ENCODE data around the gene SPDYE6. TPM values are rescaled to one million over a fixed set of nuclear protein-coding genes. Genes with fewer than 3 reads are reported as not detected.

SPDYE6 gene
- total and polyA plus RNA-seq, 11 donors, result 0.15 TPM; not detected in 10

DNA sequence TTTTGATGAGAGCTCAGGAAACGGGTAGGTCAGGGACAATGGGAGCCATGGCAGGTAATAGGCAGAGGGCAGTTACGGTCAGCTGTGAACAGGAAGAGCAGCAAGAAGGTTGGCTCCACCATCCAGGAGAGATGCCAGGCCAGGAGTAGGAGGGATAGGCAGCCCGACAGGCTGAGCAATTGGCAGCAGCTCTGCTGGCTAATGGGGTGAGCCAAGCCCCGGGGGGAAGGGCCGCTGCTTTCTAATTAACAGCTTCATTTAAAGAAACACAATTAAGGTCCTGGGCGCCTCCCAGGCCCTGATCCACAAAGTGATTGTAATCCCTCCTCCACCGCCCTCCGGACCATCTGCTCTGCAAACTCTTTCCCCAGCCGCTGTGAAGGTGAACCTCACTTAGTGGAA is 45.8 kb downstream of the SPDYE6 start:
- intact Hi-C loops (cut with DNase I), result no loop called here
- ATAC-seq, result no peak
- H3K36me3 ChIP-seq, result peaks cover 0 to 19% (median 0%) of the 10 kb centered on the region in 9 donors
- DNase-seq, result no peak
- H3K9me3 ChIP-seq, result no peaks in the 10 kb centered on the region
- 83 to 93% (median 88%) methylated on average over 9 of the region's 9 CpGs for WGBS, 4 donors
- no peak overlapping the region for H3K27ac ChIP-seq
- TF ChIP-seq, protein P1, sequence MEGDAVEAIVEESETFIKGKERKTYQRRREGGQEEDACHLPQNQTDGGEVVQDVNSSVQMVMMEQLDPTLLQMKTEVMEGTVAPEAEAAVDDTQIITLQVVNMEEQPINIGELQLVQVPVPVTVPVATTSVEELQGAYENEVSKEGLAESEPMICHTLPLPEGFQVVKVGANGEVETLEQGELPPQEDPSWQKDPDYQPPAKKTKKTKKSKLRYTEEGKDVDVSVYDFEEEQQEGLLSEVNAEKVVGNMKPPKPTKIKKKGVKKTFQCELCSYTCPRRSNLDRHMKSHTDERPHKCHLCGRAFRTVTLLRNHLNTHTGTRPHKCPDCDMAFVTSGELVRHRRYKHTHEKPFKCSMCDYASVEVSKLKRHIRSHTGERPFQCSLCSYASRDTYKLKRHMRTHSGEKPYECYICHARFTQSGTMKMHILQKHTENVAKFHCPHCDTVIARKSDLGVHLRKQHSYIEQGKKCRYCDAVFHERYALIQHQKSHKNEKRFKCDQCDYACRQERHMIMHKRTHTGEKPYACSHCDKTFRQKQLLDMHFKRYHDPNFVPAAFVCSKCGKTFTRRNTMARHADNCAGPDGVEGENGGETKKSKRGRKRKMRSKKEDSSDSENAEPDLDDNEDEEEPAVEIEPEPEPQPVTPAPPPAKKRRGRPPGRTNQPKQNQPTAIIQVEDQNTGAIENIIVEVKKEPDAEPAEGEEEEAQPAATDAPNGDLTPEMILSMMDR (IDR thresholded peaks at IDR 0.05), result no peak
- TF ChIP-seq POLR2A (IDR thresholded peaks at IDR 0.05), result no peak
- H3K27me3 ChIP-seq, result no peaks in the 10 kb centered on the region
- peaks cover 0 to 21% (median 1%) of the 10 kb centered on the region in 12 donors for H3K4me1 ChIP-seq
- H3K4me3 ChIP-seq, result no peak overlapping the region

DNA sequence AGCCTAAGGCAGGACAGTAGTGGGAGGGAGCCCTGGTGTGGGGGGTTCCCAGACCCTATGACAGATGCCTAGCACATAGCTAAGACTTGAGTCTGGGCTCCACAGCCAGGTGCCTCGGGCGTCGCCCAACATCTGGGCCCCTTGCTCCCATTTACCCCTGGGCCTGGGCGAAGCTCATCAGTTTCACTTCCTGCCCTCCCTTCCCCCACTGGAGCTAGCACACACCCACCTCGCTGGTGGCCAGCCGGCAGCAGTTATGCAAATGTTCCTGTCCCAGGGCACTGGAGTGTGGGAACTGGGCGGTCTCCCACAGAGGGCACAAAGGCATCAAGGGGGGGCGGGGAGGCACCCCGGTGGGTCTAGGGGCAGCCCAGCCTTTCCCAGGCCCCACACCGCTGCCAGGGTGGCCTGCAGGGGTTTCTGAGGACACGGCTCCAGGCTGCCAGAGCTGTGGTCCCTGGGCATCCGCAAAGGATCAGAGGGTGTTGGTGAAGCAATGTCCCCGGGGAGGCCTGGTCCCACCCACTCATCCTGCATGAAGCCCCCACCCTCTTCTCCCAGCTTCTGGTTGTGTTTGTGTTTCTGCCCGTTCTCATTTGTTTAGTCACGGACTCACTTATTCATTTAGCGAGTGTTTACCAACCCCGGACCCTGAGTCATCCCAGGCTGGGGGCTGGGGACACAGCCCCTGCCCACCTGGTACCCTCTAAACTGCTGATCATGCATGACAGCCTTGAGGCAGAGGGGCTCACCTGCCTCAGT is 49.1 kb downstream of the SPDYE6 start:
- TF ChIP-seq, protein P1 (IDR thresholded peaks at IDR 0.05), result no peak
- no peak for TF ChIP-seq POLR2A (IDR thresholded peaks at IDR 0.05)
- Histone ChIP-seq H3K4me1 (peaks cover 0 to 43% (median 1%) of the 10 kb centered on the region in 12 donors), H3K36me3 (peaks cover 0 to 12% (median 0%) of the 10 kb centered on the region in 9 donors), H3K9me3 (no peaks in the 10 kb centered on the region), H3K4me3 (peak overlapping the region in 1 of 12 donors; percentile 33), H3K27ac (peak overlapping the region in 1 of 12 donors; percentile 37), H3K27me3 (no peaks in the 10 kb centered on the region)
- 61 to 69% (median 65%) methylated on average over 6 to 17 of the region's 17 CpGs for WGBS, 4 donors
- ATAC-seq (peak; percentile 42 to 77 (median 58)), DNase-seq (peak in 3 of 5 donors; percentile 37 to 54 (median 50))
- intact Hi-C loops (cut with DNase I), result no loop called here

DNA sequence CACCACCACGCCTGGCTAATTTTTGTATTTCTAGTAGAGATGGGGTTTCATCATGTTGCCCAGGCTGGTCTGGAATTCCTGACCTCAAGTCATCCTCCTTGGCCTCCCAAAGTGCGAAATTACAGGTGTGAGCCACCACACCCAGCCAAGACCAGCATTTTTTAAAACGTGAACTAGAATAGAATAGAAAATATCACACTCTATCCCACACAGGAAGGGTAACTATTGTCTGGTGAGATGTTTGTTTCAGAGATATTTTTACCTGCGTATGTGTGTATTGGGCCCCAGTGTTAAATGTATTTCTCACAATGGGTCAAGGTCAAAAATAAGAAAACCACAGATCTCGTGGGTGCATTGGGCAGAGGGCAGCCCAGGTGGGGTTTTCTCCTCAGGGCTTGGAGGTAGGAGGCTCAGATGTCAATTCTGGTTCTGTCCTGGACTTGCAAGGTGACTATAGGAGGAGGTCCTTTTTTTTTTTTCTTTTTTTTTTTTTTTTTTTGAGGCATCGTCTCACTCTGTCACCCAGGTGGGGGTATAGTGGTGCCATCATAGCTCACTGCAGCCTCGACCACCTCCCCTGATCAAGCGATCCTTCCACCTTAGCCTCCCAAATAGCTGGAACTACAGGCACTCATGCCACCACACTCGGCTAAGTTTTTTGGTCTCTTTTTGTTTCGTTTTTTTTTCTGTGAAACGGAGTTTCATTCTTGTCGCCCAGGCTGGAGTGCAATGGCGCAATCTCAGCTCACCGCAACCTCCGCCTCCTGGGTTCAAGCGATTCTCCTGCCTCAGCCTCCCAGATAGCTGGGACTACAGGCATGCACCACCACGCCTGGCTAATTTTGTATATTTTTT is 50.6 kb downstream of the SPDYE6 start:
- H3K27ac ChIP-seq, result peak overlapping the region in 1 of 12 donors; percentile 20
- no peaks in the 10 kb centered on the region for H3K9me3 ChIP-seq
- DNase-seq, result no peak
- no peak overlapping the region for H3K4me3 ChIP-seq
- WGBS, 4 donors, result 91 to 94% (median 93%) methylated on average over 17 of the region's 17 CpGs
- ATAC-seq, result no peak
- intact Hi-C loops (cut with DNase I), result no loop called here
- no peak for TF ChIP-seq POLR2A (IDR thresholded peaks at IDR 0.05)
- TF ChIP-seq, protein P1 (IDR thresholded peaks at IDR 0.05), result no peak
- H3K36me3 ChIP-seq, result peaks cover 0 to 12% (median 0%) of the 10 kb centered on the region in 9 donors
- peaks cover 0 to 43% (median 2%) of the 10 kb centered on the region in 12 donors for H3K4me1 ChIP-seq
- H3K27me3 ChIP-seq, result peaks cover 0 to 6% (median 2%) of the 10 kb centered on the region in 9 donors

DNA sequence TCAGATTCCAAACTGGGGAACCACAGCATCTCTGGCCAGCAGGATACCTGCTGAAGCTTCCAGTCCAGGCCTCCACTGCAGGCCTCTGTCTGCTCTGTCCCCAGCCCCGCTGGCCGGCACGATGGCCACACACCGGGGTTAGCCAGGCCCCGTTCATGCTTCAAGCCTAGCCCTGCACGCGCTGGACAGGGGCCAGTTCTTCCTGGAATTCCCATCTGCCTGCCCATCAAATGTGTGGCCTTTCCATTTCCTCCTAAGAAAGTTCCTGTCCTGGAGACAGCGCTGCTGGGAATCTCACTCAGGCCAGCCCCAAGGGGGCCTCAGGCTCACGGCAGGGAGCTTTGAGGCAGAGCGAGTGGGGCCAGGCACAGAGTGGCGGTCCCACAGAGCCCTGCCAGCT is 51.6 kb downstream of the SPDYE6 start:
- peaks cover 0 to 6% (median 0%) of the 10 kb centered on the region in 9 donors for H3K36me3 ChIP-seq
- ATAC-seq (peak in 3 of 4 donors; percentile 11 to 29 (median 27)), DNase-seq (peak in 1 of 5 donors; percentile 56)
- intact Hi-C loops (cut with DNase I), result no loop called here
- 50 to 65% (median 62%) methylated on average over 4 to 11 of the region's 11 CpGs for WGBS, 4 donors
- TF ChIP-seq, protein P1 (IDR thresholded peaks at IDR 0.05), result no peak
- TF ChIP-seq POLR2A (IDR thresholded peaks at IDR 0.05), result no peak
- no peaks in the 10 kb centered on the region for H3K9me3 ChIP-seq
- peaks cover 0 to 48% (median 4%) of the 10 kb centered on the region in 12 donors for H3K4me1 ChIP-seq
- no peak overlapping the region for H3K4me3 ChIP-seq
- H3K27ac ChIP-seq, result peak overlapping the region in 1 of 12 donors; percentile 49
- H3K27me3 ChIP-seq, result peaks cover 0 to 16% (median 11%) of the 10 kb centered on the region in 9 donors

All from heart left ventricle (tissue), 16 donors.